ENCODE measurements around the gene HLA-DPB1.
"Not testable (repeated sequence)": the region's sequence is repeated elsewhere in the genome, so short reads cannot be mapped to it uniquely, and the experiment has no call there.

Gene HLA-DPB1

DNA sequence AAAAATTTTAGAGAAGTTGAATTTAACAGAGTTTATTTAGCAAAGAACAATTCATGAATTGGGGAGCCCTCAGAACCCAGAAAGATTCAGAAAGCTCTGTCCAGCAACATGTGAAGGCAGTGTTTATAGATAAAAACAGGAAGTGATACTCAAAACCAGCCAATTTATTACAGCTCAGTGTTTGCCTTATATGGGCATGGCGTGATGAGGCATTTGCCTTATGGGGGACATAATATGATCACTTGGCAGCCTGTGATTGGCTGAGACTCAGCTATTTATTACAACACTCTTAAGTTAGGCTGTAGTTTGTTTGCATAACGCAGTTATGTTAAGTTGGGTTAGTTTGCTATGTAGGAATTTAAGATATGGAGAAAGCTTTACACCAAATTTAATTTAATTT, 13.8 kb upstream of the HLA-DPB1 start:
- no peak overlapping the region for H3K18ac ChIP-seq (ENCODE audit: low read length)
- H3K4ac ChIP-seq (ENCODE audit: low read depth, low read length): no peak overlapping the region
- WGBS (ENCODE audit: extremely low coverage, insufficient coverage, insufficient read length): no CpG with 5 or more reads among the region's 2 CpGs

DNA sequence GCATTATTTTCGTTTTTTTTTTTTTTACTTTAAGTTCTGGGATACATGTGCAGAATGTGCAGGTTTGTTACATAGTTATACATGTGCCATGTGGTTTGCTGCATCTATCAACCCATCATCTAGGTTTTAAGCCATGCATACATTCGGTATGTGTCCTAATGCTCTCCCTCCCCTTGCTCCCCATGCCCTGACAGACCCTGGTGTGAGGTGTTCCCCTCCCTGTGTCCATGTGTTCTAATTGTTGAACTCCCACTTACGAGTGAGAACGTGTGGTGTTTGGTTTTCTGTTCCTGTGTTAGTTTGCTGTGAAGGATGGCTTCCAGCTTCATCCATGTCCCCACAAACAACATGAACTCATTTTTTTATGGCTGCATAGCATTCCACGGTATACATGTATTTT, 12.4 kb upstream of the HLA-DPB1 start:
- not testable (repeated sequence) for H2BK120ac ChIP-seq (ENCODE audit: insufficient read depth, low read length, poor library complexity); H3K4me2 ChIP-seq (ENCODE audit: low read length); H3K9ac ChIP-seq (ENCODE audit: low read length); H3K27me3 ChIP-seq (ENCODE audit: insufficient read depth, low read length); H3K14ac ChIP-seq (ENCODE audit: low read length); H3K9me3 ChIP-seq (ENCODE audit: insufficient read depth, low read depth, low read length); H3K18ac ChIP-seq (ENCODE audit: low read length); H3K27ac ChIP-seq (ENCODE audit: low read depth, low read length); H3K79me1 ChIP-seq (ENCODE audit: low read length); DNase-seq; H3K36me3 ChIP-seq (ENCODE audit: control insufficient read depth in 1 of 2, insufficient read depth in 2 of 2, low read length in 2 of 2); H3K79me2 ChIP-seq (ENCODE audit: control insufficient read depth, insufficient read depth, low read length, poor library complexity); H2AK5ac ChIP-seq (ENCODE audit: low read length); H3K4me3 ChIP-seq (ENCODE audit: low read depth, low read length); H2AFZ ChIP-seq (ENCODE audit: insufficient read depth, low read length, poor library complexity); H4K8ac ChIP-seq (ENCODE audit: low read depth, low read length); H3K4me1 ChIP-seq (ENCODE audit: control insufficient read depth in 1 of 2, insufficient read depth in 2 of 2, low read length in 2 of 2); H4K91ac ChIP-seq (ENCODE audit: low read depth, low read length); H2BK5ac ChIP-seq (ENCODE audit: low read depth, low read length, poor library complexity); H2BK12ac ChIP-seq (ENCODE audit: low read length); H3K23ac ChIP-seq (ENCODE audit: low read length); H3K4ac ChIP-seq (ENCODE audit: low read depth, low read length); H4K12ac ChIP-seq (ENCODE audit: low read depth, low read length)
- WGBS (ENCODE audit: extremely low coverage, insufficient coverage, insufficient read length): no CpG with 5 or more reads among the region's 5 CpGs

More for the DNA sequence above, 13.8 kb upstream of the HLA-DPB1 start:
- H4K91ac ChIP-seq (ENCODE audit: low read depth, low read length): no peak overlapping the region
- no peak overlapping the region for H4K12ac ChIP-seq (ENCODE audit: low read depth, low read length)
- no peak overlapping the region for H4K8ac ChIP-seq (ENCODE audit: low read depth, low read length)
- no peaks in the 10 kb centered on the region for H3K4me1 ChIP-seq (ENCODE audit: control insufficient read depth in 1 of 2, insufficient read depth in 2 of 2, low read length in 2 of 2)
- H2BK120ac ChIP-seq (ENCODE audit: insufficient read depth, low read length, poor library complexity): no peak overlapping the region
- H3K79me1 ChIP-seq (ENCODE audit: low read length): no peaks in the 10 kb centered on the region
- H2AK5ac ChIP-seq (ENCODE audit: low read length): no peak overlapping the region
- H3K9me3 ChIP-seq (ENCODE audit: insufficient read depth, low read depth, low read length): no peaks in the 10 kb centered on the region
- H3K9ac ChIP-seq (ENCODE audit: low read length): no peak overlapping the region
- H3K4me3 ChIP-seq (ENCODE audit: low read depth, low read length): no peak overlapping the region
- no peak overlapping the region for H3K27ac ChIP-seq (ENCODE audit: low read depth, low read length)
- H2BK5ac ChIP-seq (ENCODE audit: low read depth, low read length, poor library complexity): no peak overlapping the region
- no peaks in the 10 kb centered on the region for H3K36me3 ChIP-seq (ENCODE audit: control insufficient read depth in 1 of 2, insufficient read depth in 2 of 2, low read length in 2 of 2)
- DNase-seq: no peak
- no peak overlapping the region for H2AFZ ChIP-seq (ENCODE audit: insufficient read depth, low read length, poor library complexity)
- H3K79me2 ChIP-seq (ENCODE audit: control insufficient read depth, insufficient read depth, low read length, poor library complexity): no peaks in the 10 kb centered on the region
- no peak overlapping the region for H3K23ac ChIP-seq (ENCODE audit: low read length)
- no peak overlapping the region for H3K14ac ChIP-seq (ENCODE audit: low read length)
- no peaks in the 10 kb centered on the region for H3K27me3 ChIP-seq (ENCODE audit: insufficient read depth, low read length)
- H3K4me2 ChIP-seq (ENCODE audit: low read length): no peak overlapping the region
- no peak overlapping the region for H2BK12ac ChIP-seq (ENCODE audit: low read length)

DNA sequence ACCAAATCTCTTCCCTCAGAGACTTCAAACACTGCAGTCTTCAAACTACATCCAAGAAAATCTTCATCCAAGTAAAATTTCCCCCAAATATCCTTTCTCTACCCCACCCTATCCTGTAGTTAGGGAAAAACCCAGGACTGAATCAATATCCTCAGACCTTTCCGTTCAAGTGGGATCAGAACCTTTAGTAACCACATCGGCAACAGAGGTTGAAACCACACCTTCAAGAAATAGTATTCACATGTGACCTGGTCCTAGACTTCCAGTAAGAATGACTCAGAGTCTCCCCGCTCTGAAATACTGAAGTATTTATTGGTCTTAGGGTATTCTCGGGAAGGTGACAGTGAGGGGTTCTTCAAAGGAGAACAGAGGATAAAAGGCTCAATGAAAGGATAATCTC, 11.1 kb upstream of the HLA-DPB1 start:
- H2BK120ac ChIP-seq (ENCODE audit: insufficient read depth, low read length, poor library complexity): no peak overlapping the region
- no peak overlapping the region for H2AK5ac ChIP-seq (ENCODE audit: low read length)
- H4K12ac ChIP-seq (ENCODE audit: low read depth, low read length): no peak overlapping the region
- H2BK12ac ChIP-seq (ENCODE audit: low read length): no peak overlapping the region
- no peaks in the 10 kb centered on the region for H3K27me3 ChIP-seq (ENCODE audit: insufficient read depth, low read length)
- no peak overlapping the region for H3K9ac ChIP-seq (ENCODE audit: low read length)
- H3K79me1 ChIP-seq (ENCODE audit: low read length): no peaks in the 10 kb centered on the region
- no peak overlapping the region for H2AFZ ChIP-seq (ENCODE audit: insufficient read depth, low read length, poor library complexity)
- H3K14ac ChIP-seq (ENCODE audit: low read length): no peak overlapping the region
- H3K4me2 ChIP-seq (ENCODE audit: low read length): no peak overlapping the region
- no peak overlapping the region for H4K8ac ChIP-seq (ENCODE audit: low read depth, low read length)
- no peaks in the 10 kb centered on the region for H3K36me3 ChIP-seq (ENCODE audit: control insufficient read depth in 1 of 2, insufficient read depth in 2 of 2, low read length in 2 of 2)
- no peak overlapping the region for H3K23ac ChIP-seq (ENCODE audit: low read length)
- no peak overlapping the region for H3K4ac ChIP-seq (ENCODE audit: low read depth, low read length)
- no peak overlapping the region for H3K27ac ChIP-seq (ENCODE audit: low read depth, low read length)
- H3K4me1 ChIP-seq (ENCODE audit: control insufficient read depth in 1 of 2, insufficient read depth in 2 of 2, low read length in 2 of 2): no peaks in the 10 kb centered on the region
- no peak for DNase-seq
- no peaks in the 10 kb centered on the region for H3K79me2 ChIP-seq (ENCODE audit: control insufficient read depth, insufficient read depth, low read length, poor library complexity)
- no peaks in the 10 kb centered on the region for H3K9me3 ChIP-seq (ENCODE audit: insufficient read depth, low read depth, low read length)
- no peak overlapping the region for H3K18ac ChIP-seq (ENCODE audit: low read length)
- H2BK5ac ChIP-seq (ENCODE audit: low read depth, low read length, poor library complexity): no peak overlapping the region
- no peak overlapping the region for H4K91ac ChIP-seq (ENCODE audit: low read depth, low read length)
- H3K4me3 ChIP-seq (ENCODE audit: low read depth, low read length): no peak overlapping the region
- no CpG with 5 or more reads among the region's 4 CpGs for WGBS (ENCODE audit: extremely low coverage, insufficient coverage, insufficient read length)

DNA sequence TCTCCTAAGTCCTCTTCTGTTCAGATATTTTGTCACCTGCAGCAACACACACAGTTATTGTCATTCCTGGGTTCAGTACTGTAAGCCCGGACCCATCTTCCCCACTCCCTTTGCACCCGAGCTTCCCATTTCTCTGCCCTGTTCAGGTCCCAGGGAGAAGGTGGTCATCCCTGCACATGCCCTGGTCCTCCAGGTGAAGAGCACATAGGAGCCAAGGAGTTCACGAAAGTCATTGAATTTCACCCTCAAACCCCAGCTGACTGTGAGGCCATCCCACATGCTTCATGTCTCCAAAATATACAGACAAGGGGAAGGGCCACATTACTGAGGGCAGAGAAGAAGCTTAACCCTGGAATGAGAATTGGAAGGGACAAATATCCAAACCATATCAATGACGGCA, 10.5 kb upstream of the HLA-DPB1 start:
- DNase-seq: no peak

More for the DNA sequence above, 10.5 kb upstream of the HLA-DPB1 start:
- Histone ChIP-seq H3K27ac (ENCODE audit: low read depth, low read length) (no peak overlapping the region), H3K79me1 (ENCODE audit: low read length) (no peaks in the 10 kb centered on the region), H2AK5ac (ENCODE audit: low read length) (no peak overlapping the region), H3K4ac (ENCODE audit: low read depth, low read length) (no peak overlapping the region), H4K8ac (ENCODE audit: low read depth, low read length) (no peak overlapping the region), H3K14ac (ENCODE audit: low read length) (no peak overlapping the region), H4K91ac (ENCODE audit: low read depth, low read length) (no peak overlapping the region), H3K27me3 (ENCODE audit: insufficient read depth, low read length) (no peaks in the 10 kb centered on the region), H2AFZ (ENCODE audit: insufficient read depth, low read length, poor library complexity) (no peak overlapping the region), H3K9me3 (ENCODE audit: insufficient read depth, low read depth, low read length) (no peaks in the 10 kb centered on the region), H3K36me3 (ENCODE audit: control insufficient read depth in 1 of 2, insufficient read depth in 2 of 2, low read length in 2 of 2) (no peaks in the 10 kb centered on the region), H3K23ac (ENCODE audit: low read length) (no peak overlapping the region), H3K18ac (ENCODE audit: low read length) (no peak overlapping the region), H3K4me3 (ENCODE audit: low read depth, low read length) (no peak overlapping the region), H4K12ac (ENCODE audit: low read depth, low read length) (no peak overlapping the region), H2BK5ac (ENCODE audit: low read depth, low read length, poor library complexity) (no peak overlapping the region), H3K4me1 (ENCODE audit: control insufficient read depth in 1 of 2, insufficient read depth in 2 of 2, low read length in 2 of 2) (no peaks in the 10 kb centered on the region), H2BK12ac (ENCODE audit: low read length) (no peak overlapping the region), H2BK120ac (ENCODE audit: insufficient read depth, low read length, poor library complexity) (no peak overlapping the region), H3K79me2 (ENCODE audit: control insufficient read depth, insufficient read depth, low read length, poor library complexity) (no peaks in the 10 kb centered on the region), H3K9ac (ENCODE audit: low read length) (no peak overlapping the region), H3K4me2 (ENCODE audit: low read length) (no peak overlapping the region)
- no CpG with 5 or more reads among the region's 4 CpGs for WGBS (ENCODE audit: extremely low coverage, insufficient coverage, insufficient read length)
